HG02798 (cell line): ENCODE data around the gene KCNQ5.
"Not testable (repeated sequence)": the region's sequence is repeated elsewhere in the genome, so short reads cannot be mapped to it uniquely, and the experiment has no call there.

Experiments
- ATAC-seq: cut with Tn5 transposase; IDR thresholded peaks from one replicate; pipeline ENCODE4 v1.9.1; 2021; ENCODE audit warnings: mild to moderate bottlenecking; ENCODE audit not compliant: unreplicated experiment, poor library complexity

The KCNQ5 gene

GRCh38 chr6:72621291-72622093, at the start of gene KCNQ5:
Gene KCNQ5 (plus strand): TSS chr6:72622064.
- ATAC-seq, result no peak

GRCh38 chr6:72579865-72580264, 42.0 kb upstream of the KCNQ5 start:
- ATAC-seq, result peak; percentile 70

GRCh38 chr6:72580281-72580940, 41.5 kb upstream of the KCNQ5 start:
- ATAC-seq, result peak; percentile 82

- not testable (repeated sequence) for ATAC-seq
Measured at GRCh38 chr6:72580950-72581349, 40.9 kb upstream of the KCNQ5 start.

GRCh38 chr6:72588155-72588554, 33.7 kb upstream of the KCNQ5 start:
- ATAC-seq, result no peak

- no peak for ATAC-seq
Measured at GRCh38 chr6:72589096-72589495, 32.8 kb upstream of the KCNQ5 start.

GRCh38 chr6:72595812-72596211, 26.1 kb upstream of the KCNQ5 start:
- ATAC-seq, result peak; percentile 66

- ATAC-seq, result no peak
Measured at GRCh38 chr6:72616406-72617015, 5.4 kb upstream of the KCNQ5 start.

- ATAC-seq, result no peak
Measured at GRCh38 chr6:72617721-72618120, 4.1 kb upstream of the KCNQ5 start.

- peak; percentile 83 for ATAC-seq
Measured at GRCh38 chr6:72619883-72620696, 1.8 kb upstream of the KCNQ5 start.

GRCh38 chr6:72620871-72621290, 983 bp upstream of the KCNQ5 start:
- no peak for ATAC-seq

GRCh38 chr6:72622094-72622940, 453 bp downstream of the KCNQ5 start:
- ATAC-seq, result peak; percentile 34

GRCh38 chr6:72623808-72624207, 1.9 kb downstream of the KCNQ5 start:
- no peak for ATAC-seq

GRCh38 chr6:72624557-72625160, 2.8 kb downstream of the KCNQ5 start:
- no peak for ATAC-seq

GRCh38 chr6:72626126-72626525, 4.3 kb downstream of the KCNQ5 start:
- ATAC-seq, result peak; percentile 50

- ATAC-seq, result no peak
Measured at GRCh38 chr6:72627539-72627938, 5.7 kb downstream of the KCNQ5 start.

GRCh38 chr6:72631480-72631879, 9.6 kb downstream of the KCNQ5 start:
- ATAC-seq, result no peak

- no peak for ATAC-seq
Measured at GRCh38 chr6:72635636-72636035, 13.8 kb downstream of the KCNQ5 start.

- peak; percentile 98 for ATAC-seq
Measured at GRCh38 chr6:72636215-72636614, 14.4 kb downstream of the KCNQ5 start.
